GM12878 (cell line): ENCODE measurements around the gene MYADM. TPM values are rescaled to one million over a fixed set of nuclear protein-coding genes. Genes with fewer than 3 reads are reported as not detected.

ENCODE experiments used
- ATAC-seq: fragments of 200-7000 bp; cut with Tn5 transposase; 3 replicates; pipeline ENCODE4 v1.9.1; 2020; ENCODE audit warnings: mild to moderate bottlenecking, moderate library complexity
- BruUV-seq: library from RNA; stranded (reverse); fragments of 400-500 nt; replicated peaks from 2 replicates; lab custom pipeline; 2021; lab: Mats Ljungman, UMichigan
- CTCF ChIA-PET: fragments of 300-600 bp; sonication (Branson Sonifier 250); formaldehyde crosslinking; extraction: SDS; loops from one replicate; lab custom pipeline; 2021; ENCODE audit warnings: inconsistent platforms; lab: Yijun Ruan, JAX
- POLR2A ChIA-PET: fragments of 350-600 bp; formaldehyde crosslinking; extraction: SDS; loops from one replicate; lab custom pipeline; 2021; ENCODE audit warnings: inconsistent platforms; lab: Charles Lee
- RAD21 ChIA-PET: fragments of 300-600 bp; sonication (Branson Sonifier 250); formaldehyde crosslinking; loops from one replicate; lab custom pipeline; 2023; ENCODE audit warnings: antibody characterized with exemption; ENCODE audit not compliant: unreplicated experiment; lab: Charles Lee
- SMC1A ChIA-PET: fragments of 300-600 bp; sonication (Branson Sonifier 250); formaldehyde crosslinking; loops from one replicate; lab custom pipeline; 2023; ENCODE audit not compliant: unreplicated experiment, uncharacterized antibody; lab: Charles Lee
- DNase-seq: peaks from one replicate; pipeline ENCODE4 v3.0.0-alpha.2; 2011; ENCODE audit warnings: low read depth, low spot score
- FAIRE-seq: peaks from 3 replicates; lab custom pipeline; 2011; peaks lifted over from hg19 to GRCh38; lab: Jason Lieb, UNC
- H2AFZ ChIP-seq: 2 replicates; pipeline ENCODE4 v1.6.0; 2011; ENCODE audit warnings: low read depth, low read length, control low read depth; ENCODE audit not compliant: control insufficient read depth
- H3K27ac ChIP-seq: 2 replicates; pipeline ENCODE4 v1.5.1; 2011; ENCODE audit warnings: control low read depth; ENCODE audit not compliant: control insufficient read depth, insufficient read depth
- H3K27me3 ChIP-seq, 2 experiments: replicated peaks in 1 of 2; 2 replicates each; pipeline versions ENCODE4 v1.6.0 to v1.6.1; 2011; ENCODE audit warnings: low read length in 1 of 2; ENCODE audit not compliant: control insufficient read depth in 2 of 2, insufficient read depth in 2 of 2
- H3K36me3 ChIP-seq, 2 experiments: 2 replicates each; pipeline ENCODE4 v1.5.1; 2011; ENCODE audit warnings: low read length in 1 of 2; ENCODE audit not compliant: control insufficient read depth in 2 of 2, insufficient read depth in 2 of 2
- H3K4me1 ChIP-seq: 2 replicates; pipeline ENCODE4 v1.6.1; 2011; ENCODE audit warnings: mild to moderate bottlenecking, low read length, moderate library complexity, mixed read lengths; ENCODE audit not compliant: control insufficient read depth, insufficient read depth
- H3K4me2 ChIP-seq: 2 replicates; pipeline ENCODE4 v1.6.0; 2011; ENCODE audit warnings: control low read depth; ENCODE audit not compliant: control insufficient read depth, insufficient read depth
- H3K4me3 ChIP-seq: fragments of 200-600 bp; sonication (generic); 2 replicates; pipeline ENCODE4 v1.5.1; 2016
- H3K79me2 ChIP-seq: 2 replicates; pipeline ENCODE4 v1.6.0; 2011; ENCODE audit warnings: low read length; ENCODE audit not compliant: control insufficient read depth, insufficient read depth
- H3K9ac ChIP-seq: 2 replicates; pipeline ENCODE4 v1.8.0; 2011; ENCODE audit warnings: low read length, control low read depth, mixed read lengths; ENCODE audit not compliant: control insufficient read depth, insufficient read depth
- H3K9me3 ChIP-seq: replicated peaks from 3 replicates; pipeline ENCODE4 v1.5.1; 2011; ENCODE audit warnings: mild to moderate bottlenecking, low read length; ENCODE audit not compliant: control insufficient read depth, insufficient read depth
- H4K20me1 ChIP-seq: 2 replicates; pipeline ENCODE4 v1.6.0; 2011; ENCODE audit not compliant: control insufficient read depth, insufficient read depth
- BCLAF1 ChIP-seq: fragments of 450-650 bp; IDR thresholded peaks from 2 replicates; pipeline ENCODE4 v1.6.1; 2017; ENCODE audit warnings: antibody characterized with exemption, mild to moderate bottlenecking, moderate library complexity
- BRCA1 ChIP-seq: IDR thresholded peaks from 2 replicates; pipeline ENCODE4 v1.6.1; 2011; ENCODE audit warnings: low read depth, low read length, improper control_type of control experiment
- POU2F2 ChIP-seq: IDR thresholded peaks from 3 replicates; pipeline ENCODE4 v1.6.1; 2011; ENCODE audit warnings: low read depth, mild to moderate bottlenecking, low read length, borderline replicate concordance
- RAD51 ChIP-seq: fragments of 450-650 bp; IDR thresholded peaks from 2 replicates; pipeline ENCODE4 v1.6.1; 2016; ENCODE audit warnings: moderate library complexity, mild to moderate bottlenecking, inconsistent platforms
- SMAD5 ChIP-seq: IDR thresholded peaks from 2 replicates; pipeline ENCODE4 v1.6.1; 2016; ENCODE audit warnings: antibody characterized with exemption, low read depth
- SREBF1 ChIP-seq: IDR thresholded peaks from 2 replicates; pipeline ENCODE4 v1.6.1; 2012; ENCODE audit warnings: mild to moderate bottlenecking, low read length
- SUZ12 ChIP-seq: fragments of 200-600 bp; sonication (generic); IDR thresholded peaks from one replicate; pipeline ENCODE4 v1.6.1; 2018; ENCODE audit warnings: antibody characterized with exemption, mild to moderate bottlenecking; ENCODE audit not compliant: unreplicated experiment
- WGBS: methylation state at CpG from one replicate; pipeline ENCODE4 v1.1.6; 2016; ENCODE audit warnings: low lambda C conversion rate; ENCODE audit not compliant: insufficient replicate concordance, insufficient coverage; ENCODE audit errors: missing lambda C conversion rate; 5-methylcytosine and 5-hydroxymethylcytosine counted together
- in situ Hi-C: fragments of 300-500 bp; cut with MboI; formaldehyde crosslinking; loops from 9 replicates; pipeline ENCODE4 v1.14.3; 2018; ENCODE audit warnings: mixed read lengths
- intact Hi-C: fragments of 100-400 bp; cut with micrococcal nuclease; formaldehyde crosslinking; loops from one replicate; pipeline ENCODE4 v1.14.2; 2022; ENCODE audit not compliant: unreplicated experiment
- polyA plus RNA-seq, 11 experiments: library from polyadenylated mRNA; depleted of rRNA in 4 of 11; unstranded in 6 of 11; stranded (reverse) in 5 of 11; fragments of >200 nt; fragmentation: Nextera tagmentation in 4 of 11; fragmentation: Illumina TruSeq in 1 of 11; extraction: Ambion mirVana in 4 of 11; extraction: Trizol in 1 of 11; gene quantifications; 1 replicate in 1 of 11; 2 replicates in 10 of 11; pipeline versions ENCODE4 v1.2.1 to v1.2.3, GENCODE V29; 2011 to 2016; ENCODE audit warnings: inconsistent platforms in 2 of 11, missing spikeins in 2 of 11, low read depth in 1 of 11
- total RNA-seq, 4 experiments: library from RNA; depleted of rRNA in 3 of 4; stranded (reverse); fragments of >200 nt in 3 of 4; fragmentation: Illumina TruSeq in 1 of 4; extraction: Trizol in 1 of 4; gene quantifications; 2 replicates each; pipeline versions ENCODE4 v1.2.1 to v1.2.3, GENCODE V29; 2013 to 2021

The MYADM gene
- total and polyA plus RNA-seq, 10 of the 15 experiments (the other 5 are each of a cell fraction or from before 2014, with no cell fraction given), result 0.04 to 0.46 (median 0.10) TPM

- Histone ChIP-seq H2AFZ (no peak overlapping the region), H3K27me3 (no peaks in the 10 kb centered on the region), H3K27ac (no peak overlapping the region), H3K4me2 (no peak overlapping the region), H4K20me1 (no peaks in the 10 kb centered on the region), H3K79me2 (no peaks in the 10 kb centered on the region), H3K36me3 (no peaks in the 10 kb centered on the region), H3K4me1 (no peaks in the 10 kb centered on the region), H3K9me3 (no peaks in the 10 kb centered on the region), H3K9ac (no peak overlapping the region), H3K4me3 (no peak overlapping the region)
- ChIA-PET POLR2A (no interaction called here), SMC1A (no interaction called here), CTCF (no interaction called here), RAD21 (no interaction called here)
- WGBS, result 62% methylated on average over 13 of the region's 13 CpGs
- in situ Hi-C loops (no loop called here), intact Hi-C loops (no loop called here)
- no peak for ATAC-seq
- BruUV-seq, result no TSS peak
- DNase-seq, result no peak
- TF ChIP-seq SMAD5 (no peak), POU2F2 (no peak), BRCA1 (no peak), RAD51 (no peak), SREBF1 (no peak), SUZ12 (no peak), BCLAF1 (no peak)
- no peak for FAIRE-seq
Measured at GRCh38 chr19:53818756-53819155, 48.9 kb upstream of the MYADM start.
